ENCODE data around the gene IL31.

The IL31 gene

GRCh38 chr12:122171399-122171798, 2.6 kb downstream of the IL31 start:
- H3K79me2 ChIP-seq (ENCODE audit: low read length): no peaks in the 10 kb centered on the region
- TF ChIP-seq EZH2phosphoT487 (IDR thresholded peaks at IDR 0.05; ENCODE audit: low read length): no peak
- no peak for TF ChIP-seq CTCF (IDR thresholded peaks at IDR 0.05; ENCODE audit: low read length)
- TF ChIP-seq EZH2 (optimal IDR thresholded peaks at IDR 0.05; ENCODE audit: low read depth, low read length): no peak
- no peak overlapping the region for H3K27ac ChIP-seq (ENCODE audit: low read length)
- H3K4me3 ChIP-seq (ENCODE audit: low read length): no peak overlapping the region
- no peaks in the 10 kb centered on the region for H3K9me2 ChIP-seq (replicated peaks; ENCODE audit: insufficient read depth, low read length)
- H3K9ac ChIP-seq (ENCODE audit: low read length): no peak overlapping the region
- no peak overlapping the region for H3K4me2 ChIP-seq (ENCODE audit: low read depth, low read length)
- no peak for DNase-seq
- no peaks in the 10 kb centered on the region for H4K20me1 ChIP-seq (ENCODE audit: insufficient read depth, low read length)
- no peaks in the 10 kb centered on the region for H3F3A ChIP-seq (ENCODE audit: insufficient read depth, low read length)
- H2AFZ ChIP-seq (ENCODE audit: low read length): no peak overlapping the region
- H3K36me3 ChIP-seq (replicated peaks; ENCODE audit: insufficient read depth, low read length): no peaks in the 10 kb centered on the region
- no peaks in the 10 kb centered on the region for H3K9me3 ChIP-seq (replicated peaks; ENCODE audit: insufficient read depth, low read length)
- H3K4me1 ChIP-seq (ENCODE audit: low read length): no peaks in the 10 kb centered on the region
- H3K27me3 ChIP-seq (replicated peaks; ENCODE audit: insufficient read depth, low read length): no peaks in the 10 kb centered on the region

- no peak overlapping the region for H3K27ac ChIP-seq (ENCODE audit: low read length)
- no peak for DNase-seq
- H3K4me1 ChIP-seq (ENCODE audit: low read length): no peaks in the 10 kb centered on the region
- no peaks in the 10 kb centered on the region for H3K9me3 ChIP-seq (replicated peaks; ENCODE audit: insufficient read depth, low read length)
- H3K4me2 ChIP-seq (ENCODE audit: low read depth, low read length): no peak overlapping the region
- no peaks in the 10 kb centered on the region for H4K20me1 ChIP-seq (ENCODE audit: insufficient read depth, low read length)
- TF ChIP-seq EZH2 (optimal IDR thresholded peaks at IDR 0.05; ENCODE audit: low read depth, low read length) (no peak), EZH2phosphoT487 (IDR thresholded peaks at IDR 0.05; ENCODE audit: low read length) (no peak), CTCF (IDR thresholded peaks at IDR 0.05; ENCODE audit: low read length) (no peak)
- H3K4me3 ChIP-seq (ENCODE audit: low read length): no peak overlapping the region
- H3K27me3 ChIP-seq (replicated peaks; ENCODE audit: insufficient read depth, low read length): no peaks in the 10 kb centered on the region
- no peaks in the 10 kb centered on the region for H3K9me2 ChIP-seq (replicated peaks; ENCODE audit: insufficient read depth, low read length)
- H3K36me3 ChIP-seq (replicated peaks; ENCODE audit: insufficient read depth, low read length): no peaks in the 10 kb centered on the region
- H2AFZ ChIP-seq (ENCODE audit: low read length): no peak overlapping the region
- no peaks in the 10 kb centered on the region for H3K79me2 ChIP-seq (ENCODE audit: low read length)
- H3K9ac ChIP-seq (ENCODE audit: low read length): no peak overlapping the region
- no peaks in the 10 kb centered on the region for H3F3A ChIP-seq (ENCODE audit: insufficient read depth, low read length)
These were observed 5.5 kb downstream of the IL31 start for GRCh38 chr12:122168492-122168891.

GRCh38 chr12:122167356-122167925, 6.6 kb downstream of the IL31 start:
- H3K79me2 ChIP-seq (ENCODE audit: low read length): no peaks in the 10 kb centered on the region
- no peaks in the 10 kb centered on the region for H3F3A ChIP-seq (ENCODE audit: insufficient read depth, low read length)
- no peak overlapping the region for H3K4me2 ChIP-seq (ENCODE audit: low read depth, low read length)
- H3K9ac ChIP-seq (ENCODE audit: low read length): no peak overlapping the region
- DNase-seq: no peak
- no peak overlapping the region for H3K4me3 ChIP-seq (ENCODE audit: low read length)
- no peaks in the 10 kb centered on the region for H3K9me3 ChIP-seq (replicated peaks; ENCODE audit: insufficient read depth, low read length)
- H2AFZ ChIP-seq (ENCODE audit: low read length): no peak overlapping the region
- H4K20me1 ChIP-seq (ENCODE audit: insufficient read depth, low read length): no peaks in the 10 kb centered on the region
- no peak overlapping the region for H3K27ac ChIP-seq (ENCODE audit: low read length)
- no peaks in the 10 kb centered on the region for H3K36me3 ChIP-seq (replicated peaks; ENCODE audit: insufficient read depth, low read length)
- no peaks in the 10 kb centered on the region for H3K27me3 ChIP-seq (replicated peaks; ENCODE audit: insufficient read depth, low read length)
- no peak for TF ChIP-seq CTCF (IDR thresholded peaks at IDR 0.05; ENCODE audit: low read length)
- no peak for TF ChIP-seq EZH2phosphoT487 (IDR thresholded peaks at IDR 0.05; ENCODE audit: low read length)
- TF ChIP-seq EZH2 (optimal IDR thresholded peaks at IDR 0.05; ENCODE audit: low read depth, low read length): no peak
- no peaks in the 10 kb centered on the region for H3K4me1 ChIP-seq (ENCODE audit: low read length)
- H3K9me2 ChIP-seq (replicated peaks; ENCODE audit: insufficient read depth, low read length): no peaks in the 10 kb centered on the region
